GM12872 (cell line): ENCODE results near the gene EDIL3.

Experiments
- TF ChIP-seq, protein P1 (sequence below): IDR thresholded peaks from 3 replicates; pipeline ENCODE4 v1.5.1; 2011; ENCODE audit warnings: low read depth, mild to moderate bottlenecking, low read length, moderate library complexity; ENCODE audit not compliant: insufficient read depth

The EDIL3 gene

GRCh38 chr5:84411832-84412605, 27.3 kb upstream of the EDIL3 start:
- TF ChIP-seq, protein P1, sequence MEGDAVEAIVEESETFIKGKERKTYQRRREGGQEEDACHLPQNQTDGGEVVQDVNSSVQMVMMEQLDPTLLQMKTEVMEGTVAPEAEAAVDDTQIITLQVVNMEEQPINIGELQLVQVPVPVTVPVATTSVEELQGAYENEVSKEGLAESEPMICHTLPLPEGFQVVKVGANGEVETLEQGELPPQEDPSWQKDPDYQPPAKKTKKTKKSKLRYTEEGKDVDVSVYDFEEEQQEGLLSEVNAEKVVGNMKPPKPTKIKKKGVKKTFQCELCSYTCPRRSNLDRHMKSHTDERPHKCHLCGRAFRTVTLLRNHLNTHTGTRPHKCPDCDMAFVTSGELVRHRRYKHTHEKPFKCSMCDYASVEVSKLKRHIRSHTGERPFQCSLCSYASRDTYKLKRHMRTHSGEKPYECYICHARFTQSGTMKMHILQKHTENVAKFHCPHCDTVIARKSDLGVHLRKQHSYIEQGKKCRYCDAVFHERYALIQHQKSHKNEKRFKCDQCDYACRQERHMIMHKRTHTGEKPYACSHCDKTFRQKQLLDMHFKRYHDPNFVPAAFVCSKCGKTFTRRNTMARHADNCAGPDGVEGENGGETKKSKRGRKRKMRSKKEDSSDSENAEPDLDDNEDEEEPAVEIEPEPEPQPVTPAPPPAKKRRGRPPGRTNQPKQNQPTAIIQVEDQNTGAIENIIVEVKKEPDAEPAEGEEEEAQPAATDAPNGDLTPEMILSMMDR: no peak

DNA sequence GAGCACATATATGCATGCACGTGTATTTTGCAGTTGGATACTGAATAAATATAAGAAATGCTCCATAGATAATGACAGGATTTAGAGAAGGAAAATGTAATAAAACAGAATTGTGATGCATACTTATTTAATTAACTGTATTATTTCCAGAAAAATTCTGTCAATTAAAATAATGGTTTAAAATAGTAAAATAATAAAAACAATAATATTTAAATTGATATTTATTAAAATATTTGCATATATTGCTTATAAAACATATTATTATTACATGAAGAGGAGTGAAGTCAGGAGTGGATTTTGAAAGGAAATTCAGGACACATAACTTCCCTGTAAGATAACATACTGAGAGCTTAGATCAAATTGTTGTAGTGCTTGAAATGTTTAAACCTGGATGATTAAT, 21.4 kb upstream of the EDIL3 start:
- TF ChIP-seq, protein P1: no peak

- TF ChIP-seq, protein P1: no peak
Observed at GRCh38 chr5:84403773-84404172, 19.1 kb upstream of the EDIL3 start.

DNA sequence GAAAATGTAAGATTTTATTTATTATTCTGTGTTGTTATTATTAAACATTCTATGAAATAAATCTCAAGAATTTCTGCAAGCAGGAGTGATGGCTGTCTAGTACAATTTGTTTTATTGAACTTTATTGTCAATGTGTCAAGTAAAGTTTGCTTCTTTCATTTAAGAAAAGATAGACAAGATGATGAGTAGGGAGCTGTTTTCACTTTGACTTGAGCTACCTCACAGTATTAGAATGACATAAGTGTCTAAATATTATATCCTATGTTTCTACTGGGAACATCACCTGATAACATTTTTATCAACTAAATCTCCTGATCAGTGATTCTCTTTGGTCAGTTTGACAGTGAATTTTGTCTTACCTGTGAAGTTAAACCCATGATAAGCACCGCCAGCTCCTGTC, 12.7 kb upstream of the EDIL3 start:
- TF ChIP-seq, protein P1: no peak

DNA sequence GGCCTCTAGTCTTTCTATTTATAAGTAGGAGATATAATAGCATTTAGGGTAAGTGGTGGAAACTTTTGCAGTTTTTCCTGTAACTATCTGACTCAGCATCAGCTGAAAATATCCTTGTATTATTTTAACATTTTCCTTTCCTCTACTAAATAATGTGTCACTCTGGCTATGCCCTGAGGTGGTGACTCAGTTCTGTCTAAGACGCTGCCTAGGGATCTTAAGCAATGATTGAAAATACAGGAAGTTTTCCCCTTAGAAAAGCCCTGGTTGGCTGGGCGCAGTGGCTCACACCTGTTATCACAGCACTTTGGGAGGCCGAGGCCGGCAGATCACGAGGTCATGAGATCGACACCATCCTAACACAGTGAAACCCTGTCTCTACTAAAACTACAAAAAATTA, 9.3 kb upstream of the EDIL3 start:
- TF ChIP-seq, protein P1: no peak

GRCh38 chr5:84392836-84393235, 8.2 kb upstream of the EDIL3 start:
- TF ChIP-seq, protein P1: no peak

DNA sequence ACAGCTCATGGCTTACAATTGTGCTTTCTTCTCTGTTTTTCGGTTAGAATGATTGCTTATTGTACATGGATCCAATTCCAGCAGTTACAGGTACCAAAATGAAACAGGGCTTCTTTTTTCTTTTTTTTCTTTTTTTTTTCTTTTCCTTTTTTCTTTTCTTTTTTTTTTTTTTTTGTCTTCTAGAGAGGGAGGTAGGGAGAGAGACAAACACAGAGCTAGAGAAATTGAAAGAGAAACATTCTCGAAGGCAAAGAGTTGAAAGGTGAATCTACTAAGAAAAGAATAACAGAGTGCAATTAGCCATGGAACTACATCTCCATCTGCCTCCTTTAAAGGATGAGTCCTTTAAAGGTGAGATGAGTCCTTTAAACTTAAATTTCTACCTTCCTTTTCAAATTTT, 1.0 kb upstream of the EDIL3 start:
- TF ChIP-seq, protein P1: no peak
